Measurements from ENCODE around the gene TMEM38B.

The TMEM38B gene

DNA sequence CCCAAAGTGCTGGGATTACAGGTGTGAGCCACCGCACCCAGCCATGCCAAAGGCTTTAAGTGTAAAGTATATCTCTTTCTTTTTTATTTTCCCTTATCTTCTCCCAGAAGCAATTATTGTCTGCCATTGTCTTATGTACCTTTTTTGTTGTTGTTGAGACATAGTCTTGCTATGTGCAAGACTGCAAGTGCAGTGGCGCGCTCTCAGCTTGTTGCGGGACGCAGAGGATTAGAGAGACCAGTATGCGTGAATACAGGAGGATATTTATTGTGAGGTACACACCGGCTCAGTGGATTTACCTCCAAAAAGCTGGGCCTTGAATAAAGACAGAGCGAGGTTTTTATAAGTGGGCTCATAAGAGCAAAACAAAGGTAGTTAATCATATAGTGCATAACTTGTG lies 11.8 kb downstream of the TMEM38B start:
- no peak overlapping the region for H3K4me3 ChIP-seq (replicated peaks; ENCODE audit: insufficient read depth, low read length)
- H3K27me3 ChIP-seq (ENCODE audit: insufficient read depth, poor library complexity, severe bottlenecking) = no peaks in the 10 kb centered on the region
- TF ChIP-seq POLR2AphosphoS5 (IDR thresholded peaks at IDR 0.05; ENCODE audit: low read depth) = no peak
- TF ChIP-seq, protein P1, sequence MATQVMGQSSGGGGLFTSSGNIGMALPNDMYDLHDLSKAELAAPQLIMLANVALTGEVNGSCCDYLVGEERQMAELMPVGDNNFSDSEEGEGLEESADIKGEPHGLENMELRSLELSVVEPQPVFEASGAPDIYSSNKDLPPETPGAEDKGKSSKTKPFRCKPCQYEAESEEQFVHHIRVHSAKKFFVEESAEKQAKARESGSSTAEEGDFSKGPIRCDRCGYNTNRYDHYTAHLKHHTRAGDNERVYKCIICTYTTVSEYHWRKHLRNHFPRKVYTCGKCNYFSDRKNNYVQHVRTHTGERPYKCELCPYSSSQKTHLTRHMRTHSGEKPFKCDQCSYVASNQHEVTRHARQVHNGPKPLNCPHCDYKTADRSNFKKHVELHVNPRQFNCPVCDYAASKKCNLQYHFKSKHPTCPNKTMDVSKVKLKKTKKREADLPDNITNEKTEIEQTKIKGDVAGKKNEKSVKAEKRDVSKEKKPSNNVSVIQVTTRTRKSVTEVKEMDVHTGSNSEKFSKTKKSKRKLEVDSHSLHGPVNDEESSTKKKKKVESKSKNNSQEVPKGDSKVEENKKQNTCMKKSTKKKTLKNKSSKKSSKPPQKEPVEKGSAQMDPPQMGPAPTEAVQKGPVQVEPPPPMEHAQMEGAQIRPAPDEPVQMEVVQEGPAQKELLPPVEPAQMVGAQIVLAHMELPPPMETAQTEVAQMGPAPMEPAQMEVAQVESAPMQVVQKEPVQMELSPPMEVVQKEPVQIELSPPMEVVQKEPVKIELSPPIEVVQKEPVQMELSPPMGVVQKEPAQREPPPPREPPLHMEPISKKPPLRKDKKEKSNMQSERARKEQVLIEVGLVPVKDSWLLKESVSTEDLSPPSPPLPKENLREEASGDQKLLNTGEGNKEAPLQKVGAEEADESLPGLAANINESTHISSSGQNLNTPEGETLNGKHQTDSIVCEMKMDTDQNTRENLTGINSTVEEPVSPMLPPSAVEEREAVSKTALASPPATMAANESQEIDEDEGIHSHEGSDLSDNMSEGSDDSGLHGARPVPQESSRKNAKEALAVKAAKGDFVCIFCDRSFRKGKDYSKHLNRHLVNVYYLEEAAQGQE (IDR thresholded peaks at IDR 0.05; ENCODE audit: insufficient replicate concordance, low read depth) = no peak
- TF ChIP-seq SPI1 (IDR thresholded peaks at IDR 0.05; ENCODE audit: borderline replicate concordance, low read depth) = no peak
- no peak for TF ChIP-seq GABPA (IDR thresholded peaks at IDR 0.05; ENCODE audit: low read depth)
- TF ChIP-seq, protein P2, sequence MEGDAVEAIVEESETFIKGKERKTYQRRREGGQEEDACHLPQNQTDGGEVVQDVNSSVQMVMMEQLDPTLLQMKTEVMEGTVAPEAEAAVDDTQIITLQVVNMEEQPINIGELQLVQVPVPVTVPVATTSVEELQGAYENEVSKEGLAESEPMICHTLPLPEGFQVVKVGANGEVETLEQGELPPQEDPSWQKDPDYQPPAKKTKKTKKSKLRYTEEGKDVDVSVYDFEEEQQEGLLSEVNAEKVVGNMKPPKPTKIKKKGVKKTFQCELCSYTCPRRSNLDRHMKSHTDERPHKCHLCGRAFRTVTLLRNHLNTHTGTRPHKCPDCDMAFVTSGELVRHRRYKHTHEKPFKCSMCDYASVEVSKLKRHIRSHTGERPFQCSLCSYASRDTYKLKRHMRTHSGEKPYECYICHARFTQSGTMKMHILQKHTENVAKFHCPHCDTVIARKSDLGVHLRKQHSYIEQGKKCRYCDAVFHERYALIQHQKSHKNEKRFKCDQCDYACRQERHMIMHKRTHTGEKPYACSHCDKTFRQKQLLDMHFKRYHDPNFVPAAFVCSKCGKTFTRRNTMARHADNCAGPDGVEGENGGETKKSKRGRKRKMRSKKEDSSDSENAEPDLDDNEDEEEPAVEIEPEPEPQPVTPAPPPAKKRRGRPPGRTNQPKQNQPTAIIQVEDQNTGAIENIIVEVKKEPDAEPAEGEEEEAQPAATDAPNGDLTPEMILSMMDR (IDR thresholded peaks at IDR 0.05; ENCODE audit: insufficient read depth, low read length) = no peak

DNA sequence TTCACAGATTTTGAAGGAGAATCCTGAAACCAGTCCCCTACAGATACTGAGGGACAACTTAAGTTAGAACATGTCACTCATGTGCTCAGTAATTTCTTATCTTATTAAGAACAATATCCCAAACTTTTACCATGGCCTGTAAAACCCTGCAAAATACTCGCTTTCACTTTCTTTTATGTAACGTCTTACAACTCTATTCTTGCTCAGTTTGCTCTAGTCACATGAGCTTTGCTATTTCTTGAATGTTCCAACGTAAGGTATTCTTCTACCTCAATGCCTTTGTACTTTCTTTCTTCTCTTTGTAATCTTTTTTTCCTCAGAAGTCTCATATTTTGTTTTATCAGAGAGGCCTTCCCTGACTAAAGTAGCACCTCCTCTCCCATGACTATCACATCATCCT lies 14.1 kb downstream of the TMEM38B start:
- Histone ChIP-seq H3K27me3 (ENCODE audit: insufficient read depth, poor library complexity, severe bottlenecking) (no peaks in the 10 kb centered on the region), H3K27ac (replicated peaks) (no peak overlapping the region), H3K4me3 (replicated peaks; ENCODE audit: insufficient read depth, low read length) (no peak overlapping the region)
- DNase-seq (ENCODE audit: low read depth in 1 of 2, low spot score in 1 of 2) = no peak
- TF ChIP-seq SPI1 (IDR thresholded peaks at IDR 0.05; ENCODE audit: borderline replicate concordance, low read depth) = no peak
- no peak for TF ChIP-seq POLR2AphosphoS5 (IDR thresholded peaks at IDR 0.05; ENCODE audit: low read depth)
- TF ChIP-seq, protein P2 (IDR thresholded peaks at IDR 0.05; ENCODE audit: insufficient read depth, low read length) = no peak
- no peak for TF ChIP-seq GABPA (IDR thresholded peaks at IDR 0.05; ENCODE audit: low read depth)
- TF ChIP-seq, protein P1 (IDR thresholded peaks at IDR 0.05; ENCODE audit: insufficient replicate concordance, low read depth) = no peak

More for the DNA sequence above, 11.8 kb downstream of the TMEM38B start:
- DNase-seq (ENCODE audit: low read depth in 1 of 2, low spot score in 1 of 2) = no peak
- no peak overlapping the region for H3K27ac ChIP-seq (replicated peaks)

DNA sequence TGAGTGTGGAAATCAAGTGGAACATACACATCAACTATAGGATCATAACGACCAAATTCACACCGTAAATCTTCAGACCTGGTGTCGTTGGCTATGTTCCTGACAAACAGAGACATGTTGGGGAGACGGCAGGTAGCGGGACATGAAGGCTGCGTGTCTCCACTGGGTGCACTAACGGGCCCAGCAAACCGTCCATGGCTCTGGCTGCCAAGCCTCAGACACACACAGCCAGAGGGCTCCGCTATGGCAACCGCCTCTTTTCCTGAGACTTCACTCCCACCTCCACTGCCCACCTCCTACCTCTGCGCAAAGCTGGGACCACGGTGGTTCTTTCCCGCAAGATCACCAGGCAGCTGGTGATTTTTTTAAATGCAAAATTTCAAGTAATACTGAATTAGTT lies 16.3 kb downstream of the TMEM38B start:
- Histone ChIP-seq H3K27me3 (ENCODE audit: insufficient read depth, poor library complexity, severe bottlenecking) (no peaks in the 10 kb centered on the region), H3K27ac (replicated peaks) (no peak overlapping the region), H3K4me3 (replicated peaks; ENCODE audit: insufficient read depth, low read length) (no peak overlapping the region)
- no peak for DNase-seq (ENCODE audit: low read depth in 1 of 2, low spot score in 1 of 2)
- no peak for TF ChIP-seq GABPA (IDR thresholded peaks at IDR 0.05; ENCODE audit: low read depth)

DNA sequence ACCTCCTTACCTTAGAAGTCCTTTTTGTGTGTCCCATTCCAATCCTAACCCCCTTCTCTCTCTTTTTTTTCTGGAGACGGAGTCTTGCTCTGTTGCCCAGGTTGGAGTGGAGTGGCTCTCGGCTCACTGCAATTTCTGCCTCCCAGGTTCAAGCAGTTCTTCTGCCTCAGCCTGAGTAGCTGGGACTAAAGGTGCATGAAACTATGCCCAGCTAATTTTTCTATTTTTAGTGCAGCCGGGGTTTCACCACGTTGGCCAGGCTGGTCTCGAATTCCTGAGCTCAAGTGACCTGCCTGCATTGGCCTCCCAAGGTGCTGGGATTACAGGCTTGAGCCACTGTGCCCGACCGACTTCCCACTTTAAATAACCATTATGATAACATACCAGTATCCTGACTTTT lies 17.5 kb downstream of the TMEM38B start:
- H3K4me3 ChIP-seq (replicated peaks; ENCODE audit: insufficient read depth, low read length) = no peak overlapping the region
- DNase-seq (ENCODE audit: low read depth in 1 of 2, low spot score in 1 of 2) = no peak
- TF ChIP-seq, protein P1 (IDR thresholded peaks at IDR 0.05; ENCODE audit: insufficient replicate concordance, low read depth) = no peak
- TF ChIP-seq POLR2AphosphoS5 (IDR thresholded peaks at IDR 0.05; ENCODE audit: low read depth) (no peak), GABPA (IDR thresholded peaks at IDR 0.05; ENCODE audit: low read depth) (no peak), SPI1 (IDR thresholded peaks at IDR 0.05; ENCODE audit: borderline replicate concordance, low read depth) (no peak)
- TF ChIP-seq, protein P2 (IDR thresholded peaks at IDR 0.05; ENCODE audit: insufficient read depth, low read length) = no peak
- no peaks in the 10 kb centered on the region for H3K27me3 ChIP-seq (ENCODE audit: insufficient read depth, poor library complexity, severe bottlenecking)
- H3K27ac ChIP-seq (replicated peaks) = no peak overlapping the region

All from HL-60 (cell line).